ENCODE measurements around the gene LDLRAD4.

The LDLRAD4 gene

GRCh38 chr18:13549880-13550232 lies 331.3 kb downstream of the LDLRAD4 start:
- no peak for DNase-seq (ENCODE audit: low spot score)

GRCh38 chr18:13550418-13551304 lies 332.1 kb downstream of the LDLRAD4 start:
- DNase-seq (ENCODE audit: low spot score), result no peak

GRCh38 chr18:13551305-13551603 lies 332.7 kb downstream of the LDLRAD4 start:
- no peak for DNase-seq (ENCODE audit: low spot score)

- no peak for DNase-seq (ENCODE audit: low spot score)
These were observed 333.5 kb downstream of the LDLRAD4 start for GRCh38 chr18:13551841-13552733.

- no peak for DNase-seq (ENCODE audit: low spot score)
These were observed 334.9 kb downstream of the LDLRAD4 start for GRCh38 chr18:13553449-13553848.

- DNase-seq (ENCODE audit: low spot score), result no peak
These were observed 336.6 kb downstream of the LDLRAD4 start for GRCh38 chr18:13555192-13555591.

- DNase-seq (ENCODE audit: low spot score), result no peak
These were observed 337.3 kb downstream of the LDLRAD4 start for GRCh38 chr18:13555865-13556264.

GRCh38 chr18:13556502-13556901 lies 337.9 kb downstream of the LDLRAD4 start:
- DNase-seq (ENCODE audit: low spot score), result no peak

GRCh38 chr18:13558124-13558523 lies 339.6 kb downstream of the LDLRAD4 start:
- DNase-seq (ENCODE audit: low spot score), result peak; percentile 85

- peak; percentile 47 for DNase-seq (ENCODE audit: low spot score)
These were observed 340.2 kb downstream of the LDLRAD4 start for GRCh38 chr18:13558790-13559189.

- peak; percentile 40 for DNase-seq (ENCODE audit: low spot score)
These were observed 341.2 kb downstream of the LDLRAD4 start for GRCh38 chr18:13559754-13560153.

- DNase-seq (ENCODE audit: low spot score), result no peak
These were observed 341.7 kb downstream of the LDLRAD4 start for GRCh38 chr18:13560306-13560705.

- DNase-seq (ENCODE audit: low spot score), result peak; percentile 66
These were observed 344.0 kb downstream of the LDLRAD4 start for GRCh38 chr18:13562494-13563029.

- peak; percentile 88 for DNase-seq (ENCODE audit: low spot score)
These were observed 344.8 kb downstream of the LDLRAD4 start for GRCh38 chr18:13563390-13563805.

GRCh38 chr18:13564579-13564978 lies 346.0 kb downstream of the LDLRAD4 start:
- DNase-seq (ENCODE audit: low spot score), result peak; percentile 60

- DNase-seq (ENCODE audit: low spot score), result peak; percentile 100
These were observed 346.7 kb downstream of the LDLRAD4 start for GRCh38 chr18:13565228-13565627.

GRCh38 chr18:13566941-13567746 lies 348.6 kb downstream of the LDLRAD4 start:
- peak; percentile 86 for DNase-seq (ENCODE audit: low spot score)

- peak; percentile 24 for DNase-seq (ENCODE audit: low spot score)
These were observed 350.2 kb downstream of the LDLRAD4 start for GRCh38 chr18:13568443-13569392.

GRCh38 chr18:13570216-13570615 lies 351.7 kb downstream of the LDLRAD4 start:
- DNase-seq (ENCODE audit: low spot score), result no peak

- DNase-seq (ENCODE audit: low spot score), result no peak
These were observed 352.4 kb downstream of the LDLRAD4 start for GRCh38 chr18:13570856-13571495.

Measured in globus pallidus (tissue), 1 donor.